HEK293T (cell line): ENCODE measurements around the gene RO60.

Source experiments
- BHLHE40 ChIP-seq: fragments of 450-650 bp; IDR thresholded peaks from 2 replicates; pipeline ENCODE4 v1.6.1; 2016; ENCODE audit warnings: mild to moderate bottlenecking, moderate library complexity, borderline replicate concordance
- CTBP1 ChIP-seq: fragments of 450-650 bp; IDR thresholded peaks from 2 replicates; pipeline ENCODE4 v1.6.1; 2016; ENCODE audit warnings: borderline replicate concordance
- ELF4 ChIP-seq: fragments of 450-650 bp; IDR thresholded peaks from 2 replicates; pipeline ENCODE4 v1.6.1; 2017; ENCODE audit warnings: antibody characterized with exemption
- FOXA1 ChIP-seq: fragments of 450-650 bp; IDR thresholded peaks from 2 replicates; pipeline ENCODE4 v1.6.1; 2016; ENCODE audit warnings: mild to moderate bottlenecking
- FOXK2 ChIP-seq: fragments of 450-650 bp; IDR thresholded peaks from 2 replicates; pipeline ENCODE4 v1.6.1; 2016; ENCODE audit warnings: mild to moderate bottlenecking
- FOXM1 ChIP-seq: fragments of 450-650 bp; IDR thresholded peaks from 2 replicates; pipeline ENCODE4 v1.6.1; 2017; ENCODE audit warnings: mild to moderate bottlenecking, borderline replicate concordance
- L3MBTL2 ChIP-seq: fragments of 450-650 bp; conservative IDR thresholded peaks from 2 replicates; pipeline ENCODE4 v1.6.1; 2016; ENCODE audit warnings: mild to moderate bottlenecking
- LEF1 ChIP-seq: fragments of 450-650 bp; IDR thresholded peaks from 2 replicates; pipeline ENCODE4 v1.6.1; 2017; ENCODE audit warnings: mild to moderate bottlenecking, borderline replicate concordance
- NFRKB ChIP-seq: fragments of 450-650 bp; IDR thresholded peaks from 2 replicates; pipeline ENCODE4 v1.6.1; 2016; ENCODE audit warnings: mild to moderate bottlenecking, moderate library complexity
- SP1 ChIP-seq: fragments of 450-650 bp; IDR thresholded peaks from 2 replicates; pipeline ENCODE4 v1.6.1; 2017
- SUZ12 ChIP-seq: fragments of 450-650 bp; IDR thresholded peaks from 2 replicates; pipeline ENCODE4 v1.6.1; 2016; ENCODE audit warnings: mild to moderate bottlenecking
- TARDBP ChIP-seq: fragments of 450-650 bp; IDR thresholded peaks from 2 replicates; pipeline ENCODE4 v1.6.1; 2016
- ZNF384 ChIP-seq: fragments of 450-650 bp; IDR thresholded peaks from 2 replicates; pipeline ENCODE4 v1.6.1; 2016
- TF ChIP-seq, protein P1 (sequence below): fragments of 450-650 bp; IDR thresholded peaks from 2 replicates; pipeline ENCODE4 v1.6.1; 2016

DNA sequence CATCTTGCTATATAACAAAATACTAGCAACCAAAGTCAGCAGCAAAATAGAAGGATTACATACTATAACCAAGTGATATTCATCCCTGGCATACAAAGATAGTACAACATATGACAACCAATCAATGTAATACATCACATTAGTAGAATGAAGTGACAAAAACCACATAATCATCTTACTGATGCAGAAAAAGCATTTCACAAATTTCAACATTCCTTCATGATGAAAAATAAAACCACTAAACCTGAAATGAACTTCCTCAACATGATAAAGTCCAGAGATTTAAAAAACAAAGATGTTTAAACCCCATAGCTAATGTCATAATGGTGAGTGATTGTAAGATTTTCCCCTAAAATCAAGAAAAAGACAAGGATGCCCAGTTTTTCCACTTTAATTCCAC lies 18.6 kb downstream of the RO60 start:
- TF ChIP-seq ELF4 (no peak), LEF1 (no peak), FOXM1 (no peak), NFRKB (no peak), L3MBTL2 (no peak), BHLHE40 (no peak), ZNF384 (no peak), SUZ12 (no peak), TARDBP (no peak), FOXK2 (no peak), FOXA1 (no peak), SP1 (no peak), CTBP1 (no peak)
- TF ChIP-seq, protein P1, sequence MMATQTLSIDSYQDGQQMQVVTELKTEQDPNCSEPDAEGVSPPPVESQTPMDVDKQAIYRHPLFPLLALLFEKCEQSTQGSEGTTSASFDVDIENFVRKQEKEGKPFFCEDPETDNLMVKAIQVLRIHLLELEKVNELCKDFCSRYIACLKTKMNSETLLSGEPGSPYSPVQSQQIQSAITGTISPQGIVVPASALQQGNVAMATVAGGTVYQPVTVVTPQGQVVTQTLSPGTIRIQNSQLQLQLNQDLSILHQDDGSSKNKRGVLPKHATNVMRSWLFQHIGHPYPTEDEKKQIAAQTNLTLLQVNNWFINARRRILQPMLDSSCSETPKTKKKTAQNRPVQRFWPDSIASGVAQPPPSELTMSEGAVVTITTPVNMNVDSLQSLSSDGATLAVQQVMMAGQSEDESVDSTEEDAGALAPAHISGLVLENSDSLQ: no peak
